22Rv1 (cell line): ENCODE data around the gene TRPC6.

Experiments used
- CTCF ChIP-seq: fragments of 450-650 bp; IDR thresholded peaks from 2 replicates; pipeline ENCODE4 v1.5.1; 2017; ENCODE audit warnings: mild to moderate bottlenecking
- ZFX ChIP-seq: fragments of 450-650 bp; IDR thresholded peaks from 2 replicates; pipeline ENCODE4 v1.6.1; 2017; ENCODE audit warnings: antibody characterized with exemption, borderline replicate concordance

DNA sequence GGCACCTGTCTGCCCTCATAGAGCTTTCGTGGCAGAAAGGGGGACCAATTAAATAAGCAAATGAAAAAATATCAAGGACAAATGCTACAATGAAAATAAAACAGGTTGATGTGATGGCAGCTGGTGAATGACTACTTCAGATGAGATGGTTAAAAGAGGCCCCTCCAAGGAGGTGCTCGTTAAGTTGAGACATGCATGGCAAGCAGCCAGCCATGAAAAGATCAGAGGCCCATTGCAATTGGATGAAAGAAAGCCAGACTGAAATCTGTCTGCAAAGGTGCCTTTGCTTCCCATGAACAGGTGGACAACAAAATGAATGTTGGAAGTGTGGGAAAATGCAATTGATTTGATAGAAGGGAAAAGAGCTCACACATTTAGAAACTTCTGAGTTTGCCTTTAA is 848 bp upstream of the TRPC6 start:
- TF ChIP-seq CTCF (no peak), ZFX (no peak)
